Astrocyte of the spinal cord (primary cell): ENCODE results near the gene MYOG.

Experiments used
- DNase-seq: peaks from one replicate; pipeline ENCODE4 v3.0.0; 2011; ENCODE audit warnings: low read depth, low spot score
- H3K4me3 ChIP-seq: 2 replicates; pipeline ENCODE4 v1.5.1; 2011; ENCODE audit warnings: low read depth, mild to moderate bottlenecking, low read length, moderate library complexity
- CTCF ChIP-seq: IDR thresholded peaks from 2 replicates; pipeline ENCODE4 v1.5.1; 2012; ENCODE audit warnings: low read depth, mild to moderate bottlenecking, low read length, inconsistent platforms
- in situ Hi-C: cut with HindIII; loops from 2 replicates; pipeline ENCODE4 v1.10.0; 2017; ENCODE audit warnings: low sequenced_read_pairs

The MYOG gene

GRCh38 chr1:203073469-203073868, 12.3 kb downstream of the MYOG start:
- no peak overlapping the region for H3K4me3 ChIP-seq
- in situ Hi-C loops = no loop called here
- DNase-seq = no peak
- TF ChIP-seq CTCF = no peak

DNA sequence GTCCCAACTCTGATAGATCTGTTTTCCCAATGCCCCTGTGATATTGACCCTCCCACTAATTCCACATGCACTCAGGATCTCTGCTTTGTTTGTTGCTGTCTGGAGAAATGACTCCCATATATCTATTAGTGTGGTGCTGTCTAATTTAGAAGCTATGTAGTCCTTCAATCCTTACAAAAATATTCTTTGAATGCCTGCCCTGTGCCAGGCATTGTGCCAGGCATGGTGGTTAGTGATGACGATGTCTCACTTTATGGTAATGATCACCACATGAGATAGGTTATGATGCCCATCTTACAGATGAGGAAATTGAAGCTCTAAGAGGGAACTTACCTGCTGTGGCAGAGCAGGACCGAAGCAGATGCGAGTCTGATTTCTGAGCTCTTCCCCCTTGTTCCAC, 12.9 kb downstream of the MYOG start:
- no peak overlapping the region for H3K4me3 ChIP-seq
- peak; percentile 4 for DNase-seq
- in situ Hi-C loops = no loop called here
- no peak for TF ChIP-seq CTCF

- DNase-seq = no peak
- no peak for TF ChIP-seq CTCF
- in situ Hi-C loops = no loop called here
- no peak overlapping the region for H3K4me3 ChIP-seq
These were observed 13.7 kb downstream of the MYOG start for GRCh38 chr1:203072002-203072602.

DNA sequence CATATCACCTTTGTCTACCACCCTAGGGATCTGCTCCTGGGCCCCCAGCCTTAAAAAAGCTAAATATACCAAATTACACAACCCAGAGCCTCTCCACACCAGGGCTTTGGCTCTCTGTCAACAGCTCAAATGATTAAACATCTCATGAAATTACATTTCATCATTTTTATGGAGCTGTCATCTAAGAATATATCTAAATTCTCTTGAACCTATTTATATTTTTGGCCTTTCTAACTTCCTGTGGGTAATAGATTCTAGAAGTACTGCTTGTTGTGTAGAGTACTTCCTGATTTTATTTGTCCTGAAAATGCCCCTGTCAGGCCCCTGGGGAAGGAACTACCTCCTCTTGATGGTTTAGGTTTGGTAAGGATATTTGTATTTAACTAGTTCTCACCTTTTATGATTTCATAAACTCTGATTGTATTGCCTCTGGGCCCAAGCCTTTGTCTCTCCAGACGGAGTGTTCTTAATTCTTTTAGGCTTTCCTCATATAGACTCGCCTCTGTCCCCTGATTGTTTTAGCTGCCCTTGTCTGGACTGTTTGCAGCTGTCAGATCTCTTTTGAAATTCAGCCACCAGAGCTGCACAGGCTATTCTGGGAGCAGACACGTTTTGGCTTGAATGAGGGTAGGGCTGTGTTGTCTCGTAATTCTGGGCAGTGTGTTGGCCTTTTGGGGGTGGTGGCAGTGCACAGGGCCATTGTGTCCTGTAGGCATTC, 16.6 kb downstream of the MYOG start:
- in situ Hi-C loops = no loop called here
- TF ChIP-seq CTCF = no peak
- DNase-seq = no peak
- no peak overlapping the region for H3K4me3 ChIP-seq

DNA sequence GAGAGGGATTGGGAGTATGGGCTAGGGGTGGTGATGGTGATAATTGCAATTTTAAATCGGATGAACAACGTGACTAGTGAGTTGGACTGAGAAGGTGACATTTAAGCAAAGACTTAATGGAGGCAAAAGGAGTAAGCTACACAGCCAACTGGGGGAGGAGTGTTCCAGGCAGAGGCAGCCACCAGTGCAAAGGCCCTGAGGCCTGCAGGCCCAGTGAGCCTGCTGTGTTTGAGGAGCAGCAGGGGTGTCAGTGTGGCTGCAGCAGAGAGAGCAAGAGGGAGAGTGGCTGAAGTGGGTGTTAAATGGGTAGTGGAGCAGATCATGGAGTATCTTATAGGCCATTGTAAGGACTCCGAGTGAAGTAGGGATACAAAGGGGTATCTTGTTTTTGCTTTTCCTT, 18.8 kb downstream of the MYOG start:
- DNase-seq = no peak
- no peak for TF ChIP-seq CTCF
- H3K4me3 ChIP-seq = no peak overlapping the region
- in situ Hi-C loops = no loop called here

GRCh38 chr1:203065986-203066385, 19.8 kb downstream of the MYOG start:
- no peak for DNase-seq
- H3K4me3 ChIP-seq = no peak overlapping the region
- in situ Hi-C loops = no loop called here
- TF ChIP-seq CTCF = no peak
